Measurements from ENCODE around the gene ERICH6B. TPM values are rescaled to one million over a fixed set of nuclear protein-coding genes. Genes with fewer than 3 reads are reported as not detected.

Gene ERICH6B
- total RNA-seq, 1 donor, result not detected

DNA sequence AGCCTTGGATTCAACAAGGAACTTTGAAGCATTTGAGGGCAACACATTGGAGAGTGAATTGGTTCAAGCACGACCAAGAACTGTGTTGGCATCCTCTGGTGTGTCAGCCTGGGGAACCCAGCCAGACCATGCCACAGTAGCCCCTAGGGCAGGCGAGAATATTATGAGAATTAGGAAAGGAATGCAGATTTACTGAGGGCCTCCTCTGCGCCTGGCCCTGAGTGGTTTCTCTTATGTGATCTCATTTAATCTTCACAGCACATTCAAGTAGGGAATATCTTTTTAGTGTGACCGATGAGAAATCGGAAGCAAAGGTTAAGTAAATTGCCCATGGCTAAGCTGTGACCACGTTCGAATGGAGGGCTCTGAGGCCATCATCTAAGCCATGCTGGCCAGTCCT is 15.3 kb upstream of the ERICH6B start:
- TF ChIP-seq, protein P1, sequence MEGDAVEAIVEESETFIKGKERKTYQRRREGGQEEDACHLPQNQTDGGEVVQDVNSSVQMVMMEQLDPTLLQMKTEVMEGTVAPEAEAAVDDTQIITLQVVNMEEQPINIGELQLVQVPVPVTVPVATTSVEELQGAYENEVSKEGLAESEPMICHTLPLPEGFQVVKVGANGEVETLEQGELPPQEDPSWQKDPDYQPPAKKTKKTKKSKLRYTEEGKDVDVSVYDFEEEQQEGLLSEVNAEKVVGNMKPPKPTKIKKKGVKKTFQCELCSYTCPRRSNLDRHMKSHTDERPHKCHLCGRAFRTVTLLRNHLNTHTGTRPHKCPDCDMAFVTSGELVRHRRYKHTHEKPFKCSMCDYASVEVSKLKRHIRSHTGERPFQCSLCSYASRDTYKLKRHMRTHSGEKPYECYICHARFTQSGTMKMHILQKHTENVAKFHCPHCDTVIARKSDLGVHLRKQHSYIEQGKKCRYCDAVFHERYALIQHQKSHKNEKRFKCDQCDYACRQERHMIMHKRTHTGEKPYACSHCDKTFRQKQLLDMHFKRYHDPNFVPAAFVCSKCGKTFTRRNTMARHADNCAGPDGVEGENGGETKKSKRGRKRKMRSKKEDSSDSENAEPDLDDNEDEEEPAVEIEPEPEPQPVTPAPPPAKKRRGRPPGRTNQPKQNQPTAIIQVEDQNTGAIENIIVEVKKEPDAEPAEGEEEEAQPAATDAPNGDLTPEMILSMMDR (IDR thresholded peaks at IDR 0.05; ENCODE audit: insufficient read depth, low read length), result no peak
- H3K4me3 ChIP-seq (ENCODE audit: low read depth, low read length), result no peak overlapping the region
- no peak for DNase-seq (ENCODE audit: low read depth)

DNA sequence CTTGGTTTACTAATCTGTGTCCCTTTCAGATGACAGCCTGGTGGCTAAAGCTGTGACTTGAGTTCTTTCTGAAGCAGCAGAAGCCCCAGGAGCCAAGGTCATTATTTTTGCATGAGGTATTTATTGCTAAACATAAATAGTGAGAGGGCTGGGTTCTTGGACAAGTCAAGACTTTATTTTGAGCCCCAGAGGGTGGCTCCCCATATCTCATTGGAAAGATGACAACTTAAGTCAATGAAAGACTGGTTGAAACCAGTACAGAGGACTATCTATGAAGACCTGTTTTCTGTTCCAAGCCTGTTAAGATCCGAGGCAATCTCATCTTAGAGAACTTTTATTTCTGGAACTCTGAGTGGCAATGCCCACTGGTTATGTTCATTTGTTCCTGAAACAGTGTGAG is 14.4 kb upstream of the ERICH6B start:
- DNase-seq (ENCODE audit: low read depth), result no peak
- TF ChIP-seq, protein P1 (IDR thresholded peaks at IDR 0.05; ENCODE audit: insufficient read depth, low read length), result no peak
- H3K4me3 ChIP-seq (ENCODE audit: low read depth, low read length), result no peak overlapping the region

DNA sequence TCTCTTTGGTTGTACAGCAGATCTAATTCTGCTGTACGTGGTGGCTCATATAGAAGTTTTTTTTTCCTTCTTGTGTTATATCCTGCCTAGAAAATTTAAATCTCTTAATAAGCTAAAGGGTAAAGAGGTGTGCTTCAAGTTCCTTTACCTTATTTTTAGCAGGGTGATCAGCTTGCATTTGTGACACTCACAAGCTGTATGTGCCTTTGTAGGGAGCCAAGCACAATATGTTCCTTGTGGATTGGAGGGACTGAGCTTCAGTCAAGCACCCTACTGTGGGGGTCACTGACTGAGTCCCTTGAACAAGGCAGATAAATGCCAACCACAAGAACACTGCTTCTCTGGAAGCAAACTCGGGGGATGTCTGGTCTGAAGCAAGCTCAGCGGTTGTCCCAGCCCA is 12.6 kb upstream of the ERICH6B start:
- DNase-seq (ENCODE audit: low read depth), result no peak
- TF ChIP-seq, protein P1 (IDR thresholded peaks at IDR 0.05; ENCODE audit: insufficient read depth, low read length), result no peak
- H3K4me3 ChIP-seq (ENCODE audit: low read depth, low read length), result no peak overlapping the region

DNA sequence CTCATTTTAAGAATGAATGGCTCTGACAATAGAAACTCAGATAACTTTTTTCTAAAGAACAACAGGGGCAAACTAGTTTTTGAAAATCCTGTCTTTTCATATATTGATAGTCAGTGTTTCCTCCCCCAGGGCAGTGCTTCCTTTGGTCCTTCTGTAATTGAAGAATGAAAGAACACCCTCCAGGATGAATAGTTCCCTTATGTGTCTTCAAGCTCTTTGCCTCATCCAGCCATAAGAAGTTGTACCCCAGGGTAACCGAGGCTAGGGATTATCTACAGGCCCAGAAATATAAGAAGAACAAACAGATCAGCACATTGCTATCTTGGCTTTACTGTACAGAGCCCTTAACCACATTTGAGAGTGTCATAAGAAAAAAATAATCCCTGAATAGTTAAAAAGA is 12.1 kb upstream of the ERICH6B start:
- DNase-seq (ENCODE audit: low read depth), result no peak
- TF ChIP-seq, protein P1 (IDR thresholded peaks at IDR 0.05; ENCODE audit: insufficient read depth, low read length), result no peak
- H3K4me3 ChIP-seq (ENCODE audit: low read depth, low read length), result no peak overlapping the region

DNA sequence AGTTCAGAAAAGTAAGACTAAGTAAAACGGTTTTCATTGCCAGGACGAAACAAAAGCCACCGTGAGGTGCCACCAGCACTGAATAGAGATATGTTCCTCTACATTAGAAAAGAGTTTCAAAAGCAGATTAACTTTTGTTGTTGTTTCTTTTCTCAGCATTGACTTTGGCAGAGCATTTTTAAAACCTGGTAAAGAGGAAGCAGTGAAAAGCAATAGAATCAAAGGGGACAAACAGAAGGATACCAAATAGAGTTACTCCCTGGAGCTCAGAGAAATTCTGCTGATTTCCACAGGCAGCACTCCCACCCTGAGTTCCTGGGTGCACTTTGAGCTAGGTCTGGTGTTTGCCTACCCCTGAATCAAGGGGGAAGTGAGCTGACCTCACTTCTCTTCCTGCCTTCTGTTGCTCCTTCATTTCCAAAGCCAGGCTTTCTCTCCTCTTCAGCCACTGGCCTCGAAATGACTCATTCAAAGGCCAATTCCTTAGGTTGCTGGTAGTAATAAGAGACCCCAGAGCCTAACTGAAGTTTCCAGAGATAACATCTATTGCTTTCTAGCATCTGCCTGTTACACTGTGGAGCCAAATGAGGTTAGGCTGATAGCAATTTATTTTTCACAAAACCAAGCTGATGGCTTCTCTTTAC is 11.3 kb upstream of the ERICH6B start:
- no peak overlapping the region for H3K4me3 ChIP-seq (ENCODE audit: low read depth, low read length)
- DNase-seq (ENCODE audit: low read depth), result no peak
- TF ChIP-seq, protein P1 (IDR thresholded peaks at IDR 0.05; ENCODE audit: insufficient read depth, low read length), result no peak

DNA sequence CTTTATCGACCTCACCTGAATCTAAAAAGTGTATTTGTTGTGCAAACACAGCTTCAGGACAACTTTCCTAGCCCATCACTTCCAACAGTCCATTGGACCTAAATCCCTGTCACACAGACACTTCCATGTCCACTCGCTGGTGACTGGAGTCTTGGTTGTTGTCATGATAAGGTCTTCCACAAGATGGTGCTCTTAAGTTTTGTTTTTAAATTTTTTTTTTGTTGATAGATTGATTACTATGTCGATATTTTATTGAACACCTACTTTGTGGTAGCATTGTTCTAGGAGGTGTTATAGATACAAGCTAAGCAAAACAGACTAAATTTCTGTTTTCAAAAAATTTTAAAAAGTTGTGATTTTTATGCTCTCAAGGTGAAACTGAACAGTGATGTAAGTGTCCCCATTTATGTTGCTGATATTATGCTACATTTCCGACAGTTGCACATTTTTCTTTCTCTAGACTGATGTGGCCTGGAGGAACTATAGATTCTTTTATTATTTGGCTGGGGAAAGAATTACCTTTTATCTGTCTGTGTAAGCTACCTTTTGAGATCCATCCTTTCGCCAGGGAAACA is 8.1 kb upstream of the ERICH6B start:
- TF ChIP-seq, protein P1 (IDR thresholded peaks at IDR 0.05; ENCODE audit: insufficient read depth, low read length), result peak; percentile 51
- H3K4me3 ChIP-seq (ENCODE audit: low read depth, low read length), result no peak overlapping the region
- DNase-seq (ENCODE audit: low read depth), result peak; percentile 28

DNA sequence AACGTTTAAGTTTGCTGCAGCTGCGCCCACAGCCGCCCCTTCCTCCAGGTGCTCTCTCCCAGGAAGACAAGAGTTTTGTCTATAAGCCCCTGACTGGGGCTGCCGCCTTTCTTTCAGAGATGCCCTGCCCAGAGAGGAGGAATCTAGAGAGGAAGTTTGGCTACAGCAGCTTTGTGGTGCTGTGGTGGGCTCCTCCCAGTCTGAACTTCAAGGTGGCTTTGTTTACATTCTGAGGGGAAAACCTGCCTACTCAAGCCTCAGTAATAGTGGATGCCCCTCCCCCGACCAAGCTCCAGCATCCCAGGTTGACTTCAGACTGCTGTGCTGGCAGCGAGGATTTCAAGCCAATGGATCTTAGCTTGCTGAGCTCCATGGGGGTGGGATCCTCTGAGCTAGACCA is 6.4 kb upstream of the ERICH6B start:
- H3K4me3 ChIP-seq (ENCODE audit: low read depth, low read length), result no peak overlapping the region
- DNase-seq (ENCODE audit: low read depth), result no peak
- TF ChIP-seq, protein P1 (IDR thresholded peaks at IDR 0.05; ENCODE audit: insufficient read depth, low read length), result no peak
